ENCODE measurements around the gene GREB1. TPM values are rescaled to one million over a fixed set of nuclear protein-coding genes. Genes with fewer than 3 reads are reported as not detected.

The GREB1 gene
- polyA plus RNA-seq, 1 of the 3 experiments (the other 2 are of a cell fraction): 2.9 TPM

- Histone ChIP-seq H3K9me3 (no peaks in the 10 kb centered on the region), H3K4me1 (ENCODE audit: control insufficient read depth in 1 of 2, insufficient read depth in 2 of 2, low read depth in 1 of 2, low read length in 1 of 2) (no peaks in the 10 kb centered on the region; a peak in 1 of 4 replicates), H3K9me2 (no peaks in the 10 kb centered on the region), H3K79me2 (ENCODE audit: insufficient read depth) (no peaks in the 10 kb centered on the region), H2AFZ (ENCODE audit: low read depth) (no peak overlapping the region), H3K27ac (ENCODE audit: low read depth in 2 of 2, low read length in 1 of 2) (no peak overlapping the region), H3K4me3 (ENCODE audit: low read depth in 2 of 2, low read length in 1 of 2) (no peak overlapping the region), H3K36me3 (replicated peaks in 1 of 2; ENCODE audit: control insufficient read depth in 1 of 2, insufficient read depth in 2 of 2, low read length in 1 of 2) (no peaks in the 10 kb centered on the region), H3K27me3 (ENCODE audit: insufficient read depth) (no peaks in the 10 kb centered on the region), H3F3A (replicated peaks; ENCODE audit: insufficient read depth) (no peaks in the 10 kb centered on the region), H3K9ac (no peak overlapping the region), H4K20me1 (ENCODE audit: insufficient read depth) (no peaks in the 10 kb centered on the region), H3K4me2 (no peak overlapping the region)
- ChIA-PET CTCF (interaction anchor here (1.0 to 18.2 kb wide), 4 partner anchors 16 to 89 kb away, joined by 3 to 294 read pairs (median 4); no protein-coding TSS in a partner anchor), POLR2A (no interaction called here)
- TF ChIP-seq POLR2AphosphoS5 (IDR thresholded peaks at IDR 0.05; ENCODE audit: low read depth, low read length) (no peak), ZBTB33 (IDR thresholded peaks at IDR 0.05; ENCODE audit: borderline replicate concordance, low read depth) (no peak), MXI1 (IDR thresholded peaks at IDR 0.05; ENCODE audit: low read depth, low read length) (no peak), PBX3 (IDR thresholded peaks at IDR 0.05) (no peak), JUND (IDR thresholded peaks at IDR 0.05) (no peak), FOSL2 (IDR thresholded peaks at IDR 0.05; ENCODE audit: borderline replicate concordance, low read depth) (no peak), CTCF (IDR thresholded peaks at IDR 0.05) (no peak), CHD2 (IDR thresholded peaks at IDR 0.05; ENCODE audit: low read length, partially characterized antibody) (no peak), REST (IDR thresholded peaks at IDR 0.05; ENCODE audit: low read depth, low read length) (no peak), RFX5 (IDR thresholded peaks at IDR 0.05; ENCODE audit: low read length) (no peak), USF2 (IDR thresholded peaks at IDR 0.05; ENCODE audit: borderline replicate concordance, low read depth, low read length) (no peak), RAD21 (IDR thresholded peaks at IDR 0.05; ENCODE audit: low read length) (no peak), USF1 (IDR thresholded peaks at IDR 0.05; ENCODE audit: borderline replicate concordance, low read depth) (no peak), SIN3A (IDR thresholded peaks at IDR 0.05; ENCODE audit: borderline replicate concordance, low read depth, low read length) (no peak), FOXM1 (IDR thresholded peaks at IDR 0.05; ENCODE audit: low read depth) (no peak), ELF1 (IDR thresholded peaks at IDR 0.05) (no peak), MAX (IDR thresholded peaks at IDR 0.05; ENCODE audit: low read depth) (no peak)
- 87% methylated on average over 14 of the region's 14 CpGs for WGBS (ENCODE audit: low lambda C conversion rate)
- no peak for DNase-seq
Measured at GRCh38 chr2:11566383-11566782, 32.5 kb downstream of the GREB1 start.
